ENCODE measurements around the gene PLCL2.

The PLCL2 gene

GRCh38 chr3:17062736-17063135 is 178.0 kb downstream of the PLCL2 start:
- TF ChIP-seq CTCF (IDR thresholded peaks at IDR 0.05; ENCODE audit: low read depth, low read length, poor library complexity, severe bottlenecking) = no peak
- TF ChIP-seq EZH2phosphoT487 (IDR thresholded peaks at IDR 0.05; ENCODE audit: borderline replicate concordance, low read length) = no peak

GRCh38 chr3:17063596-17063995 is 178.8 kb downstream of the PLCL2 start:
- peaks cover 14% of the 10 kb centered on the region for H3K36me3 ChIP-seq (ENCODE audit: control insufficient read depth, low read length)
- TF ChIP-seq EZH2phosphoT487 (IDR thresholded peaks at IDR 0.05; ENCODE audit: borderline replicate concordance, low read length) = no peak
- TF ChIP-seq CTCF (IDR thresholded peaks at IDR 0.05; ENCODE audit: low read depth, low read length, poor library complexity, severe bottlenecking) = no peak
- no peaks in the 10 kb centered on the region for H3K27me3 ChIP-seq (ENCODE audit: control insufficient read depth, low read length)
- H3K79me2 ChIP-seq (ENCODE audit: control insufficient read depth, low read length) = no peaks in the 10 kb centered on the region
- no peaks in the 10 kb centered on the region for H3K9me3 ChIP-seq (ENCODE audit: control insufficient read depth, insufficient read depth, low read length)
- no peak overlapping the region for H3K27ac ChIP-seq (ENCODE audit: low read depth, low read length)
- H3K9me2 ChIP-seq (replicated peaks; ENCODE audit: control insufficient read depth, low read length) = no peaks in the 10 kb centered on the region
- H3K4me1 ChIP-seq (ENCODE audit: control insufficient read depth, low read length) = no peaks in the 10 kb centered on the region
- H3K4me2 ChIP-seq (ENCODE audit: low read length) = no peak overlapping the region
- H4K20me1 ChIP-seq (ENCODE audit: control insufficient read depth, insufficient read depth, low read depth, low read length) = no peaks in the 10 kb centered on the region
- no peak overlapping the region for H3K4me3 ChIP-seq (ENCODE audit: low read length)
- H3F3A ChIP-seq (ENCODE audit: control insufficient read depth, insufficient read depth) = no peaks in the 10 kb centered on the region; the same call in 1 of the 2 replicates

More at GRCh38 chr3:17062736-17063135, 178.0 kb downstream of the PLCL2 start:
- Histone ChIP-seq H3F3A (ENCODE audit: control insufficient read depth, insufficient read depth) (no peaks in the 10 kb centered on the region; the same call in 1 of the 2 replicates), H3K4me3 (ENCODE audit: low read length) (no peak overlapping the region), H3K9me3 (ENCODE audit: control insufficient read depth, insufficient read depth, low read length) (no peaks in the 10 kb centered on the region), H3K4me1 (ENCODE audit: control insufficient read depth, low read length) (no peaks in the 10 kb centered on the region), H3K4me2 (ENCODE audit: low read length) (no peak overlapping the region), H3K9me2 (replicated peaks; ENCODE audit: control insufficient read depth, low read length) (no peaks in the 10 kb centered on the region), H3K79me2 (ENCODE audit: control insufficient read depth, low read length) (no peaks in the 10 kb centered on the region), H3K27me3 (ENCODE audit: control insufficient read depth, low read length) (no peaks in the 10 kb centered on the region), H3K36me3 (ENCODE audit: control insufficient read depth, low read length) (peaks cover 8% of the 10 kb centered on the region), H4K20me1 (ENCODE audit: control insufficient read depth, insufficient read depth, low read depth, low read length) (no peaks in the 10 kb centered on the region), H3K27ac (ENCODE audit: low read depth, low read length) (no peak overlapping the region)

GRCh38 chr3:17065315-17065714 is 180.6 kb downstream of the PLCL2 start:
- H3K4me2 ChIP-seq (ENCODE audit: low read length) = no peak overlapping the region
- no peaks in the 10 kb centered on the region for H4K20me1 ChIP-seq (ENCODE audit: control insufficient read depth, insufficient read depth, low read depth, low read length)
- peaks cover 3% of the 10 kb centered on the region; the same call in 1 of the 2 replicates for H3K4me1 ChIP-seq (ENCODE audit: control insufficient read depth, low read length)
- no peaks in the 10 kb centered on the region for H3K9me2 ChIP-seq (replicated peaks; ENCODE audit: control insufficient read depth, low read length)
- no peak overlapping the region for H3K27ac ChIP-seq (ENCODE audit: low read depth, low read length)
- H3K36me3 ChIP-seq (ENCODE audit: control insufficient read depth, low read length) = peaks cover 26% of the 10 kb centered on the region
- H3K79me2 ChIP-seq (ENCODE audit: control insufficient read depth, low read length) = no peaks in the 10 kb centered on the region
- no peak for TF ChIP-seq EZH2phosphoT487 (IDR thresholded peaks at IDR 0.05; ENCODE audit: borderline replicate concordance, low read length)
- TF ChIP-seq CTCF (IDR thresholded peaks at IDR 0.05; ENCODE audit: low read depth, low read length, poor library complexity, severe bottlenecking) = no peak
- no peaks in the 10 kb centered on the region for H3K27me3 ChIP-seq (ENCODE audit: control insufficient read depth, low read length)
- H3F3A ChIP-seq (ENCODE audit: control insufficient read depth, insufficient read depth) = no peaks in the 10 kb centered on the region
- no peak overlapping the region for H3K4me3 ChIP-seq (ENCODE audit: low read length)
- H3K9me3 ChIP-seq (ENCODE audit: control insufficient read depth, insufficient read depth, low read length) = no peaks in the 10 kb centered on the region
